GM20431 (cell line): ENCODE measurements around the gene KIF3A.

Source experiments
- in situ Hi-C: fragments of 300-500 bp; cut with MseI, MboI; formaldehyde crosslinking; loops from one replicate; pipeline ENCODE4 v1.15.0; 2020; ENCODE audit warnings: low sequenced_read_pairs; ENCODE audit not compliant: unreplicated experiment

Gene KIF3A

DNA sequence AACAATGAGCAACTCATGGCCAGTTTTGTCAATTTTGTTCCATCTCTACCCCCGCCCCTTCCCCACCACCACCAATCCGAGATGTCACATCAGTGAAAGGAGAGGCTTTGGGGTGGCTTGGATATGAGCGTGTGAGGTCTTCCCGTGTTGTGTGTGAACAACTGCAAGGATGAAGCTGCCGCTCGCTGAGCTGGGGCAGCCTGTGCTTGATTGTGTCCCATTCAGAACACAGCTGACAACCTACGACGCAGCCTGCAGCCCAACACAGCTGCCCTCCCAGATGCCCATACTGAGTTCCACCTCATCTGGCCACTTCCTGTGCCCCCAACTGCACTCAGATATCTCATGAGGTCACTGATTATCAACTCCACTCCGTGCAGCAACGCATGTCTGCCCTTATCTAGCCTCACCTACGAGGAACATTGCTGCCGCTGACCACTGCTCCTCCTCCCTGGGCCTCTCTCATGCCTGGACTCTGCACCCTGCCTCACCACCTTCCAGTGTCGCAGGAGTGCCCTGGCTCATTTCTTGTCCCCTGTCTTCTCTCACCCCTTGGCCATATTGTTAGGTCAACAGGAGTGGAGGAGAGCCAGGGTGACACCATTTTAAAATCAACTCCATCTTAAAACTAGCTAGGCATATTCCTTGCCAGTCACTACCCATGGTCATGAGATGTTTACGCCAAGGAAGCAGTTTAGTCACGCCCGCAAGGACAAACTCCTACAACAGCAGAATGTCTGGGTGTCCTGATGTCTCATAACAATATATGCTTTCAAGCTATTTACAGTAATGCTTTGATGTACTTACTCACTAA, 70.8 kb downstream of the KIF3A start:
- in situ Hi-C loops = no loop called here

DNA sequence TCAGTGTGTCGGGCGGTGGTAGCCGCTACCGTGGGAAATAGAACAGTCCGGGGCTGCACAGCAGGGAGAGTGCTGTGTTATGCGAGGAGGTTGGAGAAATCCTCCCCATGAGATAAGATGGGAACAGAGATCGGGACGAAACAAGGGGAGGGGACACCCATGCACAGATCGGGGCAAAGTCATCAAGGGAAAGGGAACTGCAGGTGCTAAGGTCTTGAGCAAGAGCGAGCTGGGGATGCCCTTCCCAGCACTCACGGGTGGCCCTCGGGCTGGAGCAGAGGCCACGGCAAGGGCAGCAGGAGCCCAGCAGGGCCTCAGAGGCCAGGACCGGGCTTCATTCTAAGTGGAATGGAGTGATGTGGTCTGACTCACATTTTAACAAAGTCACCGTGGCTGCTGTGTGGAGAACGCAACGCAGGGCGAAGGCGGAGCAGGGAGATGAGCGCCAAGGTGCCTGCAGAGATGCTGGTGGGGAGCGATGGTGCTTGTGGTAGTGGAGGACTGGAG, 71.7 kb downstream of the KIF3A start:
- in situ Hi-C loops = no loop called here

DNA sequence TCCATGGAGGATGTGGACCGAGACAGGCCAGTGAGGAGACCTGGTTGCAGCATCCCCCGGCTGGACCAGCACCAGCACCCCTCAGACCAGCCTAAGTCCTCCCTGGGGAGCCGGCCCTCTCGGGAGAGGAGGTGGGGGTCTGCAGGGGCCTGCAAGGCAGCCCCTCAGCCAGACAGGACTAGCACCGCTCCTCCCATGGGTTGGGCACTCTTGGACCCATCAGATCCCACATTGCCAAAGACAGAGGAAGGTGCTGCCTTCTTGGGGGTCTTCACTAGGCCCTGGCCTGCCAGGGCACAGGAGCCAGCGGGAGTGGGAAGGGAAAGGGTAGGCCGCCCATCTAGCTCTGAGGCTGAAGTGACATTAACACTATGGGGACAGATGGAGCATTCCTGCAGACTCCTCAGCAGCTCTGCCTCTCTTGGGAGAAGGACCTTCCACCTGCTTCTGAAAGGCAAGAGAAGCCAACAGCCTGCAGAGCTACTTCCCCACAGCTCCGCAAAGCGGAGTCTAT, 72.6 kb downstream of the KIF3A start:
- in situ Hi-C loops = no loop called here

DNA sequence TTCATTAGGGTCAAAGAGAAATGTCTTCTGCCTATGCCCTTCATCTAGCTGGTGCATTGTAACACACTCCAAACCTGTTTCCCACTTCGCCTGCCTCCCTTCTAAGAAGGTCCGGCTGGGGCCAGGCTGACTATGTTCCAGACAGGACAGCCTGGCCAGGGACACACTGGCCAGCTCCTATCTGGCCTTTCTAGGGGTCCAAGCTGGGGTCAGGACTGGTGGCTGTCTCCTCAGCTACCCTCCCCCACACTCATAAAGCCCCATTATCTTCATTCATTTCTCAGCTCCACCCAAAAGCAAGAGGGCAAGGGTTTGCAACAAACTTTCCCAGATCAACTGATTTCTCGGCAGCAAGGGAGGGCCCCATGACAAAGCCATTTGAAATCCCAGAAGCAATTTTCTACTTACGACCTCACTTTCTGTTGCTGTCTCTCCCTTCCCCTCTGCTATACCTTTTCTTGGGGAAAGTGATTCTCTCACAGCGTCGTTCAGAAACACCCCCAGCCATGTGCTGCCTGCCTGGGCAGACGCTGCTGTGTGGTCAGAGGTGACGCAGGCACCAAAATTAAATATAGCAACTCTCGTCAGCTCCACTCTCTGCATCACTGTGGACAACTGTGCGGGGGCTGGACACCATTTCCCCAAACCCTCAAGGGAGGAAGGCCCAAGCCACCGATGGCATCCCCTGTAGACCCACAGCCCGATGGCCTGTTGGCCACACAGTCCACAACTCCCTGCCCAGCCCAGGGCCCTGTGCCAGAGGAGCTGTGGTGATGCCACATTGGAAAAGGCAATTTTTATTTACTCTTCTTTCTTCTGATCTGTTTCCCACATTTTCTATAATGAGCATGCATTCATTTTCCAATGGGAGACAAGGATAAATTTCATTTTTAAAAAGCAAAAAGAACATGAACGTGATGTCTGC, 73.3 kb downstream of the KIF3A start:
- in situ Hi-C loops = no loop called here

DNA sequence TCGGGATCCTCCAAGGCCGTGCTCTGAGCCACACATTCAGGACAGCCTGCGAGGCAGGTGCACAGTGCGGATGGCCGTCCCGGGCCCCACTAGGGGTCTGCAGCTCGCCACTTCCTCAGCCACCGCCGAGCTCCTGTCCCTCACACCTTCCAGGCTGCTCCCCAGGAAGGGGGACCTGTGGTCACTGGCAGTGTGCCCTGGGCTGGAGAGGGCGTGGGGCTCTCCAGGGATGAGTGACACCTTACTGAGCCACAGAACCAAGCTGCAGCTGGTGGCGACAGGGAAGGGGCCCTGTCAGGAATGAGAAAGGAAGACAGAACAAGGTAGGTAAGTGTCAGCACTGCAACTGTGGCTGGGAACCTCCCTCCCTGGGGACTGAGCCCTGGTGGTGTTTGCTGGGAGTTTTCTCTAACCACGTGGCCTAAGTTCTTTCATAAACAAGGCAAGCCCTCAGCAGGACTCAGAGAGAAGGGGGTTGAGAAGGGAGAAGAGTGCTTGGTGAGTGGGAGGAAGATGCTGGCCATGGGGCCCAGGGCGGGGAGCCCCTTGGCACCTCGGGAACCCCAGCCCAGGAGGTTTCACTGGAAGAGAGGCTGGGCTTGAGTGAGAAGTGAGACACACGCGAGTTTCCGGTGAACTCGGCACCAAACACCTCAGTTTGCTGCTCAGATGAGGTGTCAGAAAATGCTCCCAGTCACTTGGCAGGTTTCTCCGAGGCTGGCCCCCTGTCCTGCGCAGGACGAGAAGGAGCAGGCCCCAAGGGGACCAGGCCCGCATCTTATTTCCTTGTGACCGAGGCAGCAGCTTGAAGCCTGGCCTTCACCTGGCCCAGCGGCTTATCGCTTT, 74.2 kb downstream of the KIF3A start:
- in situ Hi-C loops = no loop called here

DNA sequence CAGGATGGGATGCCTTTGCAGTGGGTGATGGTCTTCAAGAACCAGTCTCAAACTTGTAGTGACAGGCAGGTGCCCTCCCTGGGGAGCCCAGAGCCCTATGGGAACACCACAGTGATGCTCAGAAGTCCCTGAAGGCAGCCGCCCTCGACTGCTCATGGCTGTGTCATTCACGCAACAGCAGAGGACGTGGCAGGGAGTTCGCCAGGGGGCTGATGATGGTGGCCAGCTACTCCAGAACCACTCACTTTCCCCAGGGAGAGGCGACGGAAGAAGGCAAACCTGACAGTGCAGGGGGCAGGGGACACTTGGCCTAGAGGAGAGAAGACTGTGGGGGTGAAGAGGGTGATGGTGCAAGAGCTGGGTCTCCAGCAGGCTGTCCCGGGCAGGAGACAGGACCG, 75.3 kb downstream of the KIF3A start:
- in situ Hi-C loops = no loop called here

DNA sequence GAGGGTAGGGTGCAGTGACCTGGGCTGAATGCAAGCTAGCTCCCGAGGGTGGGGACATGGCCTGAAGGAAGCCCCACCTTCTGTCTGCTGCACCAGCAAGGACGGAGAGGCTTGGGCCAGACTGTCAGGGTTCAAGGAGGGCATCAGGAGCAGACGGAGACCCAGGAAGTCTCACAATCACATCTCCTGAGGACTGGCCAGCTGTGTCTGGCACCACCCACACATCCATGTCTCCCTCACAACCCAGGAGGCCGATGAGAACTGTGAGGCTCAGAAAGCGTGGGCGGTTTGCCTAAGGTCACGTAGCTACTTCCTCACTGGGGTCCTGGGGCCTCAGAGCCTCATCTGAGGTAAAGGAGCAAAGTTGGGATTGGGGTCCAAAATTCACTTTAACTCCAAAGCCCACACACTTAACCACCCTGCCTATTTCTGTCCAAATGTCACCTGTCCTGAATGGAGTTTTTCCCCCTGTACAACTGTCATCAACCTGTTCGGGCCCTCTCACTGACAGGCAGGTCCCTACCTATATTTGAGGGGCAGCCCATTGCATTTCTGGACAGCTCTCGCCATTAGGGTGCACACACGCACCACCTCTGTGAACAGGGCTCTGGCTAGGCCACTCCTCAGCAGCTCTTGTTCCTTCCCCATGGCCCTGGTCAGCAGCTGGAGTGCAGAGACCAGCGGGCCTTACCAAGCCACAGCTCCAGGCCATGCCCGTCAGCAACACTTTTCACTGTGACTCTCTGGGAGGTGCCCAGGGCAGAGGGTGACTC, 75.9 kb downstream of the KIF3A start:
- in situ Hi-C loops = no loop called here

DNA sequence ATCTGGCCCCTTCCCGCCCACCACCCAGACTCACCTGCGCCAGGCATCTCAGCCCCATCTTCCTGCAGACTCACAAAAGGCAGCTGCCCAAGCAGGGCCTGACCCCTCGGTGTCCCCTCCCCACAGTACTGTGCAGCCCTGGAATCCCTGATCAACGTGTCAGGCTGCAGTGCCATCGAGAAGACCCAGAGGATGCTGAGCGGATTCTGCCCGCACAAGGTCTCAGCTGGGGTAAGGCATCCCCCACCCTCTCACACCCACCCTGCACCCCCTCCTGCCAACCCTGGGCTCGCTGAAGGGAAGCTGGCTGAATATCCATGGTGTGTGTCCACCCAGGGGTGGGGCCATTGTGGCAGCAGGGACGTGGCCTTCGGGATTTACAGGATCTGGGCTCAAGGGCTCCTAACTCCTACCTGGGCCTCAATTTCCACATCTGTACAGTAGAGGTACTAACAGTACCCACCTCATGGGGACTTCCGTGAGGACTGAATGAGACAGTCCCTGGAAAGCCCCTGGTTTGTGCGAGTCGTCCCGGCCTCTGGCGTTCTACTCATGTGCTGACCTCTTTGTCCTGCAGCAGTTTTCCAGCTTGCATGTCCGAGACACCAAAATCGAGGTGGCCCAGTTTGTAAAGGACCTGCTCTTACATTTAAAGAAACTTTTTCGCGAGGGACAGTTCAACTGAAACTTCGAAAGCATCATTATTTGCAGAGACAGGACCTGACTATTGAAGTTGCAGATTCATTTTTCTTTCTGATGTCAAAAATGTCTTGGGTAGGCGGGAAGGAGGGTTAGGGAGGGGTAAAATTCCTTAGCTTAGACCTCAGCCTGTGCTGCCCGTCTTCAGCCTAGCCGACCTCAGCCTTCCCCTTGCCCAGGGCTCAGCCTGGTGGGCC, 77.5 kb downstream of the KIF3A start:
- in situ Hi-C loops = no loop called here

DNA sequence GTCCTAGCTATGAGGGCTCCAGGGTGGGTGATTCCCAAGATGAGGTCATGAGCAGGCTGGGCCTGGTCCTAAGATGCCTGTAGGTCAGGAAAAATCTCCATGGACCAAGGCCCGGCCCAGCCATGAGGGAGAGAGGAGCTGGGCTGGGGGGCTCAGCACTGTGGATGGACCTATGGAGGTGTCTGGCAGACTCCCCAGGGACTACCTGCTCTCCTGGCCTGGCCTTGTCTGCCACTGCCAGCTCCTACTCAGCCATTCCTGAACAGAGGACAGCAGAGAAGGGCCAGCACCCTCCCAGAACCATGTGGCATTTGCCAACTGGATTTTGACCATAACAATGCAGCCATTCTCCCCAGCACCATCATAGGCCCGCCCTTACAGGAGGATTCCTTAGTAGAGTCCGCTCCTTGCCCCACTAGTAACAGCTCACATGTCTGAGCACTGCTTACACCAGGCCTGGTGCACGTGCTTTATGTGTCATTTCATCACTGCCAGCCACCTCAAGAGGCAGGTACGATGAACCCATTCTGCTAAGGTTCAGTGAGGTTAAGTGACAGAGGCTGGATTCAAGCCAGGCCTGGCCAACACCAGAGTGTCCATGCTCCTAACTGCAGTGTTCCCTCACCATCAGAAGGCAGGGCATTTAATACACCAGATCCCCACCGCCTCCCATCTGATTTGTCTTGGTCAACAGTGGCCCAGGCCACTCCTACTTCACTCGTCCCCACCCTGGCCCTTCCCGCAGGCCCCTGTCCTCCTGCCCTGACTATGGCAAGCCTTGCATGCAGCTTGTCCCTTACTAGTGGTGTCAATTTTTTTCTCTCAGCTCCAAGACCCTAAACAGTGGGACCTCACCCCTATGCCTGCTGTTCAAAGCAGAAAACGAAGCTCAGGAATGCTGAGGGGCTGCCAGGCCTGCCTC, 78.7 kb downstream of the KIF3A start:
- in situ Hi-C loops = no loop called here

DNA sequence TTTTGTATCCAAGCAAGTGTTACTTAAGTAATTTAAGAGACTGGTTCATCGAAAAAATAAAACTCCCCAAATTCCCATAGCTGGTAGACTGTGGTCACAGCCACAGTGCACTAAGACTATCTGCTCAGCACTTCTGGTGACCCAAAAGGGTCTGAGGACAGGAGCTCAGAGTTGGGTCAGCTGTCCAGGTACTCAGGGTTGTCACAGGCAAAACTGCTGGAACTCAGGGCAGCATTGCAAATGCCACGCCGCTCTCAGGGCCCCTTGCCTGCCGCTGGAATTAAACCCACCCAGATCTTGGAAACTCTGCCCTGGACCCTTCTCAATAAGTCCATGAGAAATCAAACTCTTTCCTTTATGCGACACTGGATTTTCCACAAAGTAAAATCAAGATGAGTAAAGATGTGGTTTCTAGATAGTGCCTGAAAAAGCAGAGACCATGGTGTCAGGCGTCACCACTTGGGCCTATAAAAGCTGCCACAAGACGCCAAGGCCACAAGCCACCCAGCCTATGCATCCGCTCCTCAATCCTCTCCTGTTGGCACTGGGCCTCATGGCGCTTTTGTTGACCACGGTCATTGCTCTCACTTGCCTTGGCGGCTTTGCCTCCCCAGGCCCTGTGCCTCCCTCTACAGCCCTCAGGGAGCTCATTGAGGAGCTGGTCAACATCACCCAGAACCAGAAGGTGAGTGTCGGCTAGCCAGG, 79.5 kb downstream of the KIF3A start, which contains the start of gene IL13:
TSS of gene IL13 (plus strand) at position 498 of the 705 bp plus-strand sequence. CDS start at position 512, 14 bp downstream.
- in situ Hi-C loops = no loop called here

DNA sequence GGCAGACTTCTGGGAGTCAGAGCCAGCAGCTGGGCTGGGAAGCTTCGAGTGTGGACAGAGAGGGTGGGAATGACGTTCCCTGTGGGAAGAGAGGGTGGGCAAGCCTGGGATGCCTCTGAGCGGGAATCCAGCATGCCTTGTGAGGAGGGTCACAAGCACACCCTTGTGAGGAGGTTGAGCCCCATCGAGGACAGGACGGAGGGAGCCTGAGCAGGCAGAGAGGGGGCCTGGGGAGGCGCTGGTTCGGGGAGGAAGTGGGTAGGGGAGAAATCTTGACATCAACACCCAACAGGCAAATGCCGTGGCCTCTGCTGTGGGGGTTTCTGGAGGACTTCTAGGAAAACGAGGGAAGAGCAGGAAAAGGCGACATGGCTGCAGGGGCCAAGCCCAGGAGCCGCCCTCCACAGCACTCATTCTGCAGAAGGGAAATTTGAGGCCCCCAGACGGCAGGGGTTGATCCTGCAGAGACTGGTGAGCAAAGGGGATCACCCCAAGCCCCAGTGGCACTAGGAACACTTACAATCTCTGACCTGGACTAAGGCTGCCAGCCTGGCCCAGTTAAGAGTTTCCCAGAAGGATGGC, 80.5 kb downstream of the KIF3A start:
- in situ Hi-C loops = no loop called here

DNA sequence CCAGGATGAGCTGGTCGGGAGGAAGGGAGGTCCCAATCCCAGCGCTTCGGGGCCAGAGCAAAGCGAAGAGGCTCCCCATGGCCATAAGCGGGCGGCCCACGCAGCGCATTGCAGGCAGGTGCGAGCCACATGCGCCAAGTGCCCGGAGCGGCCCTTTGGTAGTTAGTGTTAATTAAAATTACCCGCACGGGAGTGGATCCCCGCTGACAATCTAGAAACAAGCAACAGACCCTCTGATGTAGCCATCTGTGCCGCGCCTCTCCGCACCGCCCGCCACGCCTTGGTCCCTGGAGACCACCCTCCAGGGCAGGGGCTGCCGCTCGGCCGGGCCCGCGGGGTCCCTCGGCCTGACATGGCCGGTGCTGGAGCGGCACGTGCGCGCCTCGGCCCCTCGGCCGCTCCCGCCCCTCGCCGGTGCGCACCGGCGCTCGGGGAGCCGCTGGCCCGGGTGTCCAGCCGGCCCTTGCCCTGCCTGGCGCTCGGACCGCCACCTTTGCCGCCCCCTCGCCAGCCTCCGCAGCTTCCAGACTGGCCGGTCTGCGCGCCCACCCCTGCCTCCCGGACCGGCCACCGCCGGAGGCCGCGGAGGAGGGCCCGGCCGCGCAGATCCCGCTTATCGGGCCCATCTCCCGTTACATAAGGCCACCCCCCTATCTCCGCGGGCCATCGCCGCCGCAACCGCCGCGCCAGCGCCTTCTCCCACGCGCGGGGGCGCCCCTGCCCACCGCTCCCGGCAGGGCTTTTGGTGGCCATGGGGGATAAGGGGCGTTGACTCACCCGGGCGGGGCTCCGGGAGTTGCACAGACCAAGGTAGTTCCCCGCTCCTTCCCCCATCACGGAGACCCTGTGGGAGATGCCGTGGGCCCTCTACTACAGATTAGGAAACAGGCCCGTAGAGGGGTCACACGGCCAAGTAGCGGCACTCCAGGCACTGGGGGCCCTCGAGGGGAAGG, 81.2 kb downstream of the KIF3A start:
- in situ Hi-C loops = no loop called here

DNA sequence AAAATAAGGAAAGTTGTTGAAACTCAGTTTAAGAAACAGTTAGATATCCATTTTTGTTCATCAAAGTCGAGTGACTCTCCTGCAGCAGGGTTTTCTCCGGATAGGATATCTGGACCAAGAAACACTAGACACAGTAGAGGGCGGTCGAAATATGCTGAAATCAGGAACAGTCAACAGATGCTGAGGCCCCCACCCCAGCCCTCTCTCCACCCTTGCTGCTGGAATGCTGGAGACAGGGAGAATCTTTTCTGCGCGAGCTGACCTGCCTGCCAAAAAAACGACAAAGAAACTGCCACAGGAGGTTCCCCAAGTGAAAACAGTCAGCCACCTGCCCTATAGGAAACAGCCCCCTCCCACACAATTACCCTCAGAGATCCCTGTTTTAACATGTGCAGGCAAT, 83.6 kb downstream of the KIF3A start:
- in situ Hi-C loops = no loop called here

DNA sequence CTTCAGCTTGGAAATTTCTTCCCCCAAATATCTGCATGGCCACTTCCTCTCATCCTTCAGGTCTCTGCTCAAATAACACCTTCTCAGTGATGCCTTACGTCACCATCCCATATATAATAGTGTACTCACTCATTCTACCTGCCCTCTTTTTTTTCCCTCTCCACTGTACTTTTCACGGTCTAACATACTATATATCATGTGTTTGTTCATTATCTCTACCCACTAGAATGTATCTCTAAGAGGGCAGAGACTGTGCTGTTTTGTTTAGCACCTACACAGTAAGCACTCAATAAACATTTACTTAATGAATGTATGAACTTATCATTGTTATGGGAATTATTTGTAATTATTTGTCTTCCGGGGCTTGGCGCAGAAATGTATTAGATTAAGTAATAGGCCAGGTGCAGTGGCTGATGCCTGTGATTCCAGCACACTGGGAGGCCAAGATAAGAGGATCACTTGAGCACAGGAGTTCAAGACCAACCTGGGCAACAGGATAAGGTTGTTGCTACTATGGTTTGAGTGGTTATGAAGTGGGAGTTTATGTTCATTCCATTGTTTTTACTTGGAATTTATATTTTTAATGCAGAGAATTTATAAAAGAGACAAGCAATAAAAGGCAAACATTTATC, 85.4 kb downstream of the KIF3A start:
- in situ Hi-C loops = no loop called here

DNA sequence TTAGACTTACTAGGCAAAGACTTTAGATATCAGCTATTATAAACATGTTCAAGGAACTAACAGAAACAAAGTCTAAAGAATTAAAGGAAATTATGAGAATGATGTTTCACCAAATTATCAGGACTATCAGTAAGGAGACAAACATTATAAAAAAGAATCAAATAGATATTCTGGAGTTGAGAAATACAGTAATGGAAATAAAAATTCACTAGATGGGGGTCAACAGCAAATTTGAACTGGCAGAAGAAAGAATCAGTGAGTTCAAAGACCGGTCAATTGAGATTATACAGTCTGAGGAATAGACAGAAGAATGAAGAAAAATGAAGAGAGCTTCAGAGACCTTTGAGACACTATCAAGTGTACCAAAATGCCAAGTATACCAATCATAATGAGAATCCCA, 89.0 kb downstream of the KIF3A start:
- in situ Hi-C loops = no loop called here
